LNCAP (cell line): ENCODE measurements around the gene NKD1.

Experiments used
- CTCF ChIP-seq: fragments of 450-650 bp; IDR thresholded peaks from 2 replicates; pipeline ENCODE4 v1.5.1; 2017; ENCODE audit warnings: mild to moderate bottlenecking

Gene NKD1

GRCh38 chr16:50573947-50574744, 25.9 kb downstream of the NKD1 start:
- TF ChIP-seq CTCF: no peak

- no peak for TF ChIP-seq CTCF
Observed at GRCh38 chr16:50574745-50575136, 26.5 kb downstream of the NKD1 start.

GRCh38 chr16:50575743-50576142, 27.5 kb downstream of the NKD1 start:
- TF ChIP-seq CTCF: no peak

- no peak for TF ChIP-seq CTCF
Observed at GRCh38 chr16:50576403-50577113, 28.4 kb downstream of the NKD1 start.

GRCh38 chr16:50578137-50578536, 29.9 kb downstream of the NKD1 start:
- no peak for TF ChIP-seq CTCF

GRCh38 chr16:50580180-50580798, 32.1 kb downstream of the NKD1 start:
- TF ChIP-seq CTCF: no peak

GRCh38 chr16:50581845-50582244, 33.6 kb downstream of the NKD1 start:
- no peak for TF ChIP-seq CTCF
